ENCODE measurements around the gene ADISSP. TPM values are rescaled to one million over a fixed set of nuclear protein-coding genes. Genes with fewer than 3 reads are reported as not detected.
"Not testable (repeated sequence)": the region's sequence is repeated elsewhere in the genome, so short reads cannot be mapped to it uniquely, and the experiment has no call there.

The ADISSP gene
- total RNA-seq, 2 experiments from 2014 or later = 63.5 to 63.8 TPM

DNA sequence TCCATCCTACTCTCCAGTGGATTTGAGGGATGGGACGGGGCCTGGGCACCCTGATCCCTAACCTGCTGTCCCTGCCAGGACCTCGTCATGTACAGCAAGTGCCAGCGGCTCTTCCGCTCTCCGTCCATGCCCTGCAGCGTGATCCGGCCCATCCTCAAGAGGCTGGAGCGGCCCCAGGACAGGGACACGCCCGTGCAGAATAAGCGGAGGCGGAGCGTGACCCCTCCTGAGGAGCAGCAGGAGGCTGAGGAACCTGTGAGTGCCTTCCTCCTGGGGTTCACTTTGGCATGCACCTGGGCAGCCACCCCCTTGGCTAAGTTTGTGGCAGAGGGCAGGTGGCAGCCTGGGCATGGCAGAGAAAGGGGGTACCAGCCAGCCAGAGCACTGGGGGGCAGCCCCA, 34.3 kb upstream of the ADISSP start:
- peaks cover 60% of the 10 kb centered on the region for H3K36me3 Mint-ChIP-seq
- no peaks in the 10 kb centered on the region for H3K27me3 Mint-ChIP-seq
- DNase-seq = no peak
- no peaks in the 10 kb centered on the region for H3K9me3 Mint-ChIP-seq
- no peak overlapping the region for H3K4me3 Mint-ChIP-seq
- peaks cover 57% of the 10 kb centered on the region for H3K4me1 Mint-ChIP-seq
- peak overlapping the region; percentile 35 for H3K27ac Mint-ChIP-seq

- H3K9me3 Mint-ChIP-seq = no peaks in the 10 kb centered on the region
- no peak overlapping the region for H3K4me3 Mint-ChIP-seq
- H3K27ac Mint-ChIP-seq = peak overlapping the region; percentile 15
- peaks cover 56% of the 10 kb centered on the region for H3K4me1 Mint-ChIP-seq
- DNase-seq = no peak
- H3K36me3 Mint-ChIP-seq = peaks cover 61% of the 10 kb centered on the region
- H3K27me3 Mint-ChIP-seq = no peaks in the 10 kb centered on the region
Observed at GRCh38 chr20:3801299-3801698, 33.7 kb upstream of the ADISSP start.

- no peak overlapping the region for H3K4me3 Mint-ChIP-seq
- peaks cover 58% of the 10 kb centered on the region for H3K36me3 Mint-ChIP-seq
- no peaks in the 10 kb centered on the region for H3K27me3 Mint-ChIP-seq
- peaks cover 54% of the 10 kb centered on the region for H3K4me1 Mint-ChIP-seq
- DNase-seq = no peak
- H3K9me3 Mint-ChIP-seq = no peaks in the 10 kb centered on the region
- peak overlapping the region; percentile 15 for H3K27ac Mint-ChIP-seq
Observed at GRCh38 chr20:3800878-3801260, 33.3 kb upstream of the ADISSP start.

DNA sequence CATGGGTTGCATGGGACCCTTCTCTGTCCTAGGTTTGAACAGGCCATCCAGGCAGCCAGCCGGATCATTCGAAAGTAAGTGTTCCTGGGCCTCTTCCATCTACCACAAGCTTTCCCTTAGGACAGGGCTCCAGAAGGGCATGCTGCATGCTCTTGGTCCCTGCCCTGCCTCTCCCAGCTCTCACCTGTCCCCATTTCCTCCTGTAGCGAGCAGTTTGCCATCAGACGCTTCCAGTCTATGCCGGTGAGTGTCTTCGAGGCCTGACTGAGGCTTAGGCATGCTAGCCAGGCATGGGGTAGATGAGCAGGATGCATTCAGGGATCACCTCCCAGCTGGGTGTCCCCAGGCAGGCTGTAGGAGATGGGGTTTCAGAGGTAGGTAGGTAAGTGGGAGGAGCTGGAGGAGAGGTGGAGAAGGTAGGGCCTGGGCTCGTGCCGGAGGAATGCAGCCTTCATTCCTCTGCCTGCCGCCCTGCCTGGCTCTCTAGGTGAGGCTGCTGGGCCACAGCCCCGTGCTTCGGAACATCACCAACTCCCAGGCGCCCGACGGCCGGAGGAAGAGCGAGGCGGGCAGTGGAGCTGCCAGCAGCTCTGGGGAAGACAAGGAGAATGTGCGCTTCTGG, 32.8 kb upstream of the ADISSP start:
- DNase-seq = no peak
- H3K27ac Mint-ChIP-seq = peak overlapping the region; percentile 94
- H3K4me3 Mint-ChIP-seq = peak overlapping the region; percentile 8
- no peaks in the 10 kb centered on the region for H3K9me3 Mint-ChIP-seq
- H3K4me1 Mint-ChIP-seq = peaks cover 55% of the 10 kb centered on the region
- H3K36me3 Mint-ChIP-seq = peaks cover 54% of the 10 kb centered on the region
- H3K27me3 Mint-ChIP-seq = no peaks in the 10 kb centered on the region

GRCh38 chr20:3798908-3799248, 31.3 kb upstream of the ADISSP start:
- H3K36me3 Mint-ChIP-seq = peaks cover 42% of the 10 kb centered on the region
- H3K27me3 Mint-ChIP-seq = no peaks in the 10 kb centered on the region

DNA sequence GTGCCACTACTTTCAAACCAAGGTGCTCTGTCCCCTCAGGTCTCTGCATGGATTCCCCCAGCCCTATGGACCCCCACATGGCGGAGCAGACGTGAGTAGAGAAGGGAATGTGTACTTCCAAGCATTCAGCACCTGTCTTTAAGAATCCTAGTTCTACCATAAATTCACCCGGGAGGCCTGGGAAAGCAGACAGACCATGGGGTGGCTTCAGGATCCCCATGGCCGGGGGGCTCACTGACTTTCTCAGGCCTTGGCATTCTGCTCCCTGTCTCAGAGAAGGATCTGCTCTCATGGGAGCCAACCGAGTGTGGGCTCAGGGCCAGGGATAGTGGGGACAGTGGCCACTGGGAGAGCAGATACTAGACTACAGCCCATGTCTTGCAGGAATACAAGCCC, 30.8 kb upstream of the ADISSP start:
- Mint-ChIP-seq H3K27me3 (no peaks in the 10 kb centered on the region), H3K4me3 (peak overlapping the region; percentile 98), H3K4me1 (peaks cover 51% of the 10 kb centered on the region), H3K9me3 (no peaks in the 10 kb centered on the region), H3K36me3 (peaks cover 38% of the 10 kb centered on the region), H3K27ac (peak overlapping the region; percentile 94)
- no peak for DNase-seq

More at GRCh38 chr20:3798908-3799248, 31.3 kb upstream of the ADISSP start:
- H3K4me3 Mint-ChIP-seq = peak overlapping the region; percentile 35
- no peak for DNase-seq
- H3K9me3 Mint-ChIP-seq = no peaks in the 10 kb centered on the region
- peak overlapping the region; percentile 94 for H3K27ac Mint-ChIP-seq
- peaks cover 53% of the 10 kb centered on the region for H3K4me1 Mint-ChIP-seq

- H3K27ac Mint-ChIP-seq = peak overlapping the region; percentile 94
- peaks cover 37% of the 10 kb centered on the region for H3K36me3 Mint-ChIP-seq
- H3K4me3 Mint-ChIP-seq = peak overlapping the region; percentile 98
- H3K4me1 Mint-ChIP-seq = peaks cover 49% of the 10 kb centered on the region
- no peaks in the 10 kb centered on the region for H3K9me3 Mint-ChIP-seq
- H3K27me3 Mint-ChIP-seq = no peaks in the 10 kb centered on the region
- DNase-seq = peak; percentile 59
Observed at GRCh38 chr20:3797592-3798372, 30.2 kb upstream of the ADISSP start.

DNA sequence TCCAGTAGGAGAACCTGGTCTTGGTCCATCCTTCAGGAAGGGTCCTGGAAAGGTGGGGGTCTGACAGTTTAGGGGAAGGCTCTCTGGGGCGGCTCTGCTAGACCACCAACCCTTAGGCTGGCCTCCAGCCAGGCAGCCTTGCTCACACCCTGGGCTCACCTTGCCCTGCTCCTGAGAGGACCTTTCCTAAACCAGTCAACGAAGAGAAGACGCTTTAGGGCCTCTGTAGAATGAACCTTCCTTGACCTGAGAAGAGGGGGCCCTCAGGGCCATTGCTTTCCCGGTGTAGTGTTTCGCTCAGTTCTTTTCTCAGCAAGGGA, 29.6 kb upstream of the ADISSP start:
- H3K36me3 Mint-ChIP-seq = peaks cover 33% of the 10 kb centered on the region
- peaks cover 45% of the 10 kb centered on the region for H3K4me1 Mint-ChIP-seq
- DNase-seq = no peak
- peak overlapping the region; percentile 98 for H3K4me3 Mint-ChIP-seq
- no peaks in the 10 kb centered on the region for H3K27me3 Mint-ChIP-seq
- no peaks in the 10 kb centered on the region for H3K9me3 Mint-ChIP-seq
- H3K27ac Mint-ChIP-seq = peak overlapping the region; percentile 94

DNA sequence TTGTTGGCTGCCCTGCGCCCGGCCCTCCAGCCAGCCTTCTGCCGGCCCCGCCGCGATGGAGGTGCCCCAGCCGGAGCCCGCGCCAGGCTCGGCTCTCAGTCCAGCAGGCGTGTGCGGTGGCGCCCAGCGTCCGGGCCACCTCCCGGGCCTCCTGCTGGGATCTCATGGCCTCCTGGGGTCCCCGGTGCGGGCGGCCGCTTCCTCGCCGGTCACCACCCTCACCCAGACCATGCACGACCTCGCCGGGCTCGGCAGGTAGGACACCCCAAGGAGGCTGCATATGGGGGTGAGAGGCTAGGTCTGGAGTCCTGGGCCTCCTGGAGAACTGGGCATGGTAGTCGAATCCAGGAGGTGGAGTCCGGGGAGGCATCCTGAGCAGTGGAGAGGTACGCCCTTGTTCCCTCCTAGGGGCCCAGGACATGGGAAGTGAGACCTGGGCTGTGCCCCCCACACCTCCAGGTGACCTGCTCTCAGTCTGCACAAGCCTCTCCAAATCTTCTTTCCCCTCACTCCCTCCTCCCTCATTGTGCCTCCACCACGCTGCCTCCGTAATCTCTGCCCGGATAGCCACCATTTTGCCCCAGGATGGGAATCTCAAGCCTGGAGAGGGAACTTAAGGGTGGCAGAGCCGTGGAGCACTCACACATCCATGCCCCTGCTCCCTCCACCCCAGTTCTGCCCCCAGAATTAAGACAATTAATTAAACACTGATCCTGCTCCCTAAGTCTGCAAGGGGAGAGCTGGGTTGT, 29.1 kb upstream of the ADISSP start:
- DNase-seq = no peak
- Mint-ChIP-seq H3K36me3 (peaks cover 31% of the 10 kb centered on the region), H3K4me1 (peaks cover 45% of the 10 kb centered on the region), H3K4me3 (peak overlapping the region; percentile 98), H3K27me3 (no peaks in the 10 kb centered on the region), H3K27ac (peak overlapping the region; percentile 94), H3K9me3 (no peaks in the 10 kb centered on the region)

- H3K9me3 Mint-ChIP-seq = no peaks in the 10 kb centered on the region
- H3K4me1 Mint-ChIP-seq = peaks cover 45% of the 10 kb centered on the region
- peak within 1 kb of the TSS; percentile 96 for H3K27ac Mint-ChIP-seq
- no peaks in the 10 kb centered on the region for H3K27me3 Mint-ChIP-seq
- peak within 1 kb of the TSS; percentile 98 for H3K4me3 Mint-ChIP-seq
- H3K36me3 Mint-ChIP-seq = peaks cover 28% of the 10 kb centered on the region
- DNase-seq = peak; percentile 91
Observed at GRCh38 chr20:3795511-3796468, 28.2 kb upstream of the ADISSP start, which contains the start of gene CDC25B. Gene CDC25B, plus strand, starts transcription at chr20:3796310. Its CDS starts 222 bp downstream, at chr20:3796532.

GRCh38 chr20:3794701-3795420, 27.3 kb upstream of the ADISSP start:
- DNase-seq = no peak
- Mint-ChIP-seq H3K36me3 (peaks cover 21% of the 10 kb centered on the region), H3K4me1 (peaks cover 37% of the 10 kb centered on the region)

GRCh38 chr20:3794168-3794567, 26.6 kb upstream of the ADISSP start:
- not testable (repeated sequence) for H3K27ac Mint-ChIP-seq

More at GRCh38 chr20:3794701-3795420, 27.3 kb upstream of the ADISSP start:
- Mint-ChIP-seq H3K27me3 (no peaks in the 10 kb centered on the region), H3K4me3 (peak overlapping the region; percentile 98), H3K9me3 (no peaks in the 10 kb centered on the region), H3K27ac (peak overlapping the region; percentile 96)

GRCh38 chr20:3789201-3789600, 21.6 kb upstream of the ADISSP start:
- not testable (repeated sequence) for H3K4me3 Mint-ChIP-seq, H3K36me3 Mint-ChIP-seq, H3K27me3 Mint-ChIP-seq, H3K9me3 Mint-ChIP-seq, H3K27ac Mint-ChIP-seq, DNase-seq
- H3K4me1 Mint-ChIP-seq = peaks cover 21% of the 10 kb centered on the region

More at GRCh38 chr20:3794168-3794567, 26.6 kb upstream of the ADISSP start:
- not testable (repeated sequence) for H3K9me3 Mint-ChIP-seq, H3K4me3 Mint-ChIP-seq, H3K27me3 Mint-ChIP-seq, DNase-seq
- Mint-ChIP-seq H3K36me3 (peaks cover 18% of the 10 kb centered on the region), H3K4me1 (peaks cover 30% of the 10 kb centered on the region)

GRCh38 chr20:3788685-3789155, 21.2 kb upstream of the ADISSP start:
- Mint-ChIP-seq H3K4me3 (no peak overlapping the region), H3K27ac (no peak overlapping the region)

More at GRCh38 chr20:3788685-3789155, 21.2 kb upstream of the ADISSP start:
- Mint-ChIP-seq H3K4me1 (peaks cover 21% of the 10 kb centered on the region), H3K36me3 (peaks cover 9% of the 10 kb centered on the region), H3K27me3 (no peaks in the 10 kb centered on the region), H3K9me3 (no peaks in the 10 kb centered on the region)
- DNase-seq = no peak

All from activated naive CD8-positive, alpha-beta T cell treated with anti-CD3 and anti-CD28 coated beads for 36 hours (primary cell).